Stimulated activated CD8-positive, alpha-beta memory T cell treated with anti-CD3 and anti-CD28 coated beads, Interleukin-7, amount 100 ng/mL, for 24 hours (primary cell): Measurements from ENCODE around the gene RAD51D.
"Not testable (repeated sequence)": the region's sequence is repeated elsewhere in the genome, so short reads cannot be mapped to it uniquely, and the experiment has no call there.

ENCODE experiments used
- DNase-seq: peaks from one replicate; pipeline ENCODE4 v3.0.0-alpha.2; 2020; ENCODE audit warnings: low read depth

Gene RAD51D

GRCh38 chr17:35119370-35120165 lies at the start of gene RAD51D:
RAD51D (minus strand) TSS chr17:35119860; CDS start chr17:35119613, 247 bp downstream.
- DNase-seq: peak; percentile 47

DNA sequence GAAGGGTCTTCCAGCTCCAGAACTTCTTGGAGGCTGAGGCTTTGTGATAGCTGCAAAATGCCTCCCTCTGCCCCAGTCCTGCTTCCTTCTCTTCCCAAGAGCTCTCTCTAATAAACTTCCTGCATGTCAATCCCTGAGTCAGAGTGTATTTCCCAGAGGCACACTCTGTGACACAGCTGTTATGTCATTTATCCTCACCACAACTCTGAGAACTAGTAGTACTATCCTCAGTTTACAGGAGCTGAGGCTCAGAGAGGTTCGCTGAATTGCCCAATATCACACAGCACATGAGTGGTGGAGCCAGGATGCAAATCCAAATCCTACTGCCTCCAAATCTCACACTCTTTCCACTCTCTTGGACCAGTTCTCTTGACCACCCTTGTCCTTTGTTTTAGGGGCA lies 48.0 kb upstream of the RAD51D start:
- no peak for DNase-seq

DNA sequence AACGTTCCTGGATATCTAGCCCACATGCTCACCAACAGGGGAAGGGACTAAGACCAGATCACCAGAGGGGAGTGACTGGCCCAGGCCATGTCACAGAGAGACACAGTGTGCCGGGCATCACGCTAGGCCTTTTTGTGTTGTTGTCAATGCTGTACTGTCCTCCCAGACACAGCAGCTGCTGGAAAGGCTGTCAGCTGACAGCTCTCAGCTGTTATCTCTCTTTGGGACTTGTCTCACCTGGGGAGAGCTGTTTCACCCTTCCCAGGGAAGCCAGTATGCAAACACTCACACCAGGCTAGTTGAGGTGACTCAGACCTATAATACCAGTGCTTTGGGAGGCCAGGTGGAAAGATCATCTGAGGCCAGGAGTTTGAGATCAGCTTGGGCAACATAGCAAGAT lies 47.4 kb upstream of the RAD51D start:
- no peak for DNase-seq

DNA sequence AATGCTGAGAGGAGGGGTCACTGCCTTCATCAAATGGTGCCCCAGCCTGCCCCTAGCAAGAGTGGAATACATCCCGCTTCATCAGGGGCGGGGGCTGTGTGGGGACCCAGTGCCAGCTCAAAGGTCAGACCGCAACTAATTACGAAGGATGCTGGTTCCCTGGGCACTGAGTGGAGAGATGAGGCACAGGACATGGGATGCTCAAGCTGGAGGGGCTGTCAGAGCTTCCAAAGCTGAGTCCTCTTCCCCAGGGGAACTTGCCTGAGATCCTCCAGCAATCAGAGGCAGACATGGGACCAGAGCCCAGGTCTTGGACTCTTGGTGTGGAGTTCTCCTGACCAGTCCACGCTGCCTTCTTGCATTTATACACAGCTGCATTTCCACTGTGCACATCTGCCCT lies 46.9 kb upstream of the RAD51D start:
- DNase-seq: no peak

DNA sequence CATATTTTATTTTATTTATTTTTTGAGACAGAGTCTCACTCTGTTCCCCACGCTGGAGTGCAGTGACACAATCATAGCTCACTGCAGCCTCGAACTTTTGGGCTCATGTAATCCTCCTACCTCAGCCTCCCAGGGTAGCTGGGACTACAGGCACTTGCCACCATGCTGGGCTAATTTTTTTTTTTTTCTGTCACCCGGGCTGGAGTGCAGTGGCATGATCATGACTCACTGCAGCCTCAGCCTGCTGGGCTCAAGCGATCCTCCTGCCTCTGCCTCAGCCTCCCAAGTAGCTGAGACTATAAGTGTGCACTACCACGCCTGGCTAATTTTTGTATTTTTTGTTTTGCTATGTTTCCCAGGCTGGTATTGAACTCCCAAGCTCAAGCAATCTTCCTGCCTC lies 45.1 kb upstream of the RAD51D start:
- no peak for DNase-seq

DNA sequence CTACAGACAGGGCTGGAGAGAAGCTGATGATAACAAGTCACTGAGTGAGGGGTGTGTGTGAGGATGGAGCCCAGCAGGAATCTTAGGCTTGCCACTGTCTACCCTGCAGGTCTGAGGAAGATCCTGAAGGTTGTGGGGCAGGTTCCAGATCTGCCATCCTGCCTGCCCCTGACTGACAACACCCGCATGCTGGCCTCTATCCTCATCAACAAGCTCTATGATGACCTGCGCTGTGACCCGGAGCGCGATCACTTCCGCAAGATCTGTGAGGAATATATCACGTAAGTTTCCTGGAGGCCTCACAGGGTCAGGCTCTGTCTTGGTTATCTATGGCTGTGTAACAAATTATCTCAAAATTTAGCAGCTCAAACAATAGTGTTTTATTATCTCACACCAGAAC lies 44.2 kb upstream of the RAD51D start:
- no peak for DNase-seq

- no peak for DNase-seq
Observed at GRCh38 chr17:35162755-35163154, 43.1 kb upstream of the RAD51D start.

- no peak for DNase-seq
Observed at GRCh38 chr17:35161281-35161761, 41.7 kb upstream of the RAD51D start.

- DNase-seq: no peak
Observed at GRCh38 chr17:35160354-35161201, 40.9 kb upstream of the RAD51D start.

DNA sequence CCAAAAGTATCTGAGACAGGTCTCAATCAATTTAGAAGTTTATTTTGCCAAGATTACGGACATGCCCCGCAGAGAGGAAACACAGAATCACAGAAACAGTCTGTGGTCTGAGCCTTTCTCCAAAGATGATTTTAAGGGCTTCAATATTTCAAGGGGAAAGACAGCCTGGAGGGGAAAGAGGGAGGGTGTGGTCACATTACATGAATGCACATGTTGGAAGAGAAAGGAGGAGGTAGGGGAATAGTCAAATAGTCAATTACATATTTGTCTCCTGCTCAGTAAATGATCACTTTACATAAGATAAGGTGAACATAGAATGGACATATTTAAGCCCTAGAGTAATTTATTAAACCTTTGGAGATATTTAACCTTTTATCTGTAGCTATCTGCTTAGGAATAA lies 40.3 kb upstream of the RAD51D start:
- DNase-seq: no peak

GRCh38 chr17:35155246-35155645 lies 35.6 kb upstream of the RAD51D start:
- no peak for DNase-seq

- no peak for DNase-seq
Observed at GRCh38 chr17:35154196-35155165, 34.8 kb upstream of the RAD51D start.

DNA sequence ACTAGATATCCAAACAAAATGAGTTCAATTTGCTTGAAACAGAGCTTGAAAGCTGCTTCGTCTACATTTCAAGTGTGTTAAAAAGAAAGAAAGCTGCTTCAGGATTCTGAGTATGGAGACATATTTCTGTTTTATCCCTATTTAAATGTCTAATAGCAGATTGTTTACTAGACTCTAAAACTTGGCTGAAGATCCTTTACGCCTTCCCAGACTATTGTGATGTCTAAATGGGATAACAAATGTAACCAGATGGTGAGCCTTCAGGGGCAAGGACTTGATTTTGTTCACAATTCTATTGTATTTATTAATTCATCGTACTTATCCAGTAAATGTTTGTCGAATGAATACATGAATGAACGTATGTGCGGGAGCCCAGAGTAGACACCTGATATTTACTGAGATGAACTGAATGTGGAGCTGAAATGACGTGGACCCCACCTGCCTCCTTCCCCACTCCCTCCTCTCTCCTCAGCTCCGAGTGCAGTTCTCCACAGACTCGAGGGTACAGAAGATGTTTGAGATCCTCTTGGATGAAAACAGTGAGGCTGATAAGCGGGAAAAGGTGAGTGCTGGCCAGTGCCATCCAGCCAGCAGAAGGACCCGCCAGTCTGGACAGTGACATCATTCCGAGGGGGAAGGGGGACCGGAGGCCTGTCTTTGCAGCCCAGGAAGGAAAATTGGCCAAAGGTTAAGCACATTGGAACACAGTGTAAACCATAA lies 32.9 kb upstream of the RAD51D start:
- no peak for DNase-seq

DNA sequence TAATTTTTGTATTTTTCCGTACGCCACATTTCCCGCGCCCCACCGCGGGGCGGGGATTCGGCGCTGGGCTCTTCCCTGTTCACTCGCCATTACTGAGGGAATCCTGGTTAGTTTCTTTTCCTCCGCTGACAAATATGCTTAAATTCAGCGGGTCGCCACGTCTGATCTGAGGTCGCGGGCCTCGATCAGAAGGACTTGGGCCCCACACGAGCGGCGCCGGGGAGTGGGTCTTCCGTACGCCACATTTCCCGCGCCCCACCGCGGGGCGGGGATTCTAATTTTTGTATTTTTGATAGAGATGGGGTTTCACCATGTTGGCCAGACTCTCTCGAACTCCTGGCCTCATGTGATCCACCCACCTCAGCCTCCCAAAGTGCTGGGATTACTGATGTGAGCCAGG lies 31.4 kb upstream of the RAD51D start:
- DNase-seq: not testable (repeated sequence)

GRCh38 chr17:35149941-35150340 lies 30.3 kb upstream of the RAD51D start:
- DNase-seq: no peak

GRCh38 chr17:35148144-35148543 lies 28.5 kb upstream of the RAD51D start:
- DNase-seq: no peak

DNA sequence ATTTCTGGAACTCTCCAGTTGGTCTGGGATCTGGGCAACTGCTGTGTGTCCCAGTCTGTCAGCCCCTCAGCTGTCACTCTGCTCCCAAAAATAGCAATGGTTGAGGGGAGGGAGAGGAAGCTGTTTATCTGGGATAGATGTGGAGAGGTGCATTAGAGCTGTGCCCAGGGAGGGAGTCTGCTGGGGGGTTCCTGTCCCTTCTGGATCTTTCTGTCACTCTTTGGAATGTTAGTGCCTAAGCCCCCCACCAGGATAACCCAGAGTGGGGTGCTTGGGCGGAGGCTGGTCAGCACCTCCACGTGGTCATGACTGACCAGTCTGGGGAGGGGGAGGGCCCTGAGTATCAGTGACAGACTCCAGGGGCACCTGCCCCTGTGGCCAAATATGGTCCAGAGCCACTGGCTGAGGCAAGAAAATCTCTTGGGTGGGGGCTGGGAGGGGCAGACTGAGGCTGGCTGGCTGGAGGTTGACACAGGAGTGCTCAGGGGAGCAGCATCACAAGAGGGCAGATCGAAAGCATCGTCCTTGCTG lies 27.8 kb upstream of the RAD51D start, which contains the start of gene UNC45B:
Gene UNC45B, plus strand, starts transcription at position 443 of the 531 bp plus-strand sequence. CDS start 447 bp downstream, outside the sequence.
- no peak for DNase-seq

- no peak for DNase-seq
Observed at GRCh38 chr17:35146214-35146833, 26.7 kb upstream of the RAD51D start.

GRCh38 chr17:35144840-35145239 lies 25.2 kb upstream of the RAD51D start:
- no peak for DNase-seq

DNA sequence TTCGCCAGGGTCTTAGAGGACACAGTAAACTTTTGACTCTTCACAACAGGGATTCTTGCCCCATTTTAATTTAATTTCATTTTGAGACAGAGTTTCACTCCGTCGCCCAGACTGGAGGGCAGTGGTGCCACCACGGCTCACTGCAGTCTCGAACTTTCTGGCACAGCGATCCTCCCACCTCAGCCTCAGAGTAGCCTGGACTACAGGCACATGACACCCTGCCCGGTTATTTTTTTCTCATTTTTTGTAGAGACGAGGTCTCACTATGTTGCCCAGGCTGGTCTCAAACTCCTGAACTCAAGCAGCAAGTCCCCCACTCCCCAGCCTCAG lies 22.8 kb upstream of the RAD51D start:
- DNase-seq: no peak
